ENCODE data around the gene ST7L. TPM values are rescaled to one million over a fixed set of nuclear protein-coding genes. Genes with fewer than 3 reads are reported as not detected.

Gene ST7L
- total RNA-seq, 1 donor from 2014 or later, result 16.7 TPM

GRCh38 chr1:112502826-112503225, 116.1 kb downstream of the ST7L start:
- intact Hi-C loops (cut with DNase I), result no loop called here
- TF ChIP-seq POLR2AphosphoS5 (IDR thresholded peaks at IDR 0.05; ENCODE audit: insufficient read depth in 1 of 2, low read depth in 1 of 2) (no peak), POLR2A (IDR thresholded peaks at IDR 0.05) (no peak), CTCF (IDR thresholded peaks at IDR 0.05) (no peak)
- H3K27me3 ChIP-seq, result no peaks in the 10 kb centered on the region
- peak overlapping the region in 1 of 2 donors; percentile 67 for H3K4me3 ChIP-seq
- H3K9me3 ChIP-seq, result no peaks in the 10 kb centered on the region
- DNase-seq (ENCODE audit: extremely low spot score in 2 of 2), result no peak
- peaks cover 28% of the 10 kb centered on the region for H3K4me1 ChIP-seq
- peak overlapping the region; percentile 75 for H3K27ac ChIP-seq
- H3K36me3 ChIP-seq, result no peaks in the 10 kb centered on the region

GRCh38 chr1:112501810-112502641, 116.9 kb downstream of the ST7L start:
- H3K9me3 ChIP-seq, result no peaks in the 10 kb centered on the region
- TF ChIP-seq POLR2A (IDR thresholded peaks at IDR 0.05) (no peak), CTCF (IDR thresholded peaks at IDR 0.05) (peak; percentile 2 to 65 (median 59)), POLR2AphosphoS5 (IDR thresholded peaks at IDR 0.05; ENCODE audit: insufficient read depth in 1 of 2, low read depth in 1 of 2) (peak; percentile 27 to 72)
- no peaks in the 10 kb centered on the region for H3K36me3 ChIP-seq
- peaks cover 24% of the 10 kb centered on the region for H3K4me1 ChIP-seq
- no peaks in the 10 kb centered on the region for H3K27me3 ChIP-seq
- H3K27ac ChIP-seq, result peak overlapping the region; percentile 75
- peak overlapping the region; percentile 44 to 67 for H3K4me3 ChIP-seq
- intact Hi-C loops (cut with DNase I), result no loop called here
- no peak for DNase-seq (ENCODE audit: extremely low spot score in 2 of 2)

GRCh38 chr1:112496290-112496689, 122.7 kb downstream of the ST7L start:
- no peak overlapping the region for H3K27ac ChIP-seq
- no peaks in the 10 kb centered on the region for H3K4me1 ChIP-seq
- no peaks in the 10 kb centered on the region for H3K9me3 ChIP-seq
- DNase-seq (ENCODE audit: extremely low spot score in 2 of 2), result no peak
- no peaks in the 10 kb centered on the region for H3K36me3 ChIP-seq
- no peak overlapping the region for H3K4me3 ChIP-seq
- no peaks in the 10 kb centered on the region for H3K27me3 ChIP-seq
- intact Hi-C loops (cut with DNase I), result no loop called here
- no peak for TF ChIP-seq POLR2AphosphoS5 (IDR thresholded peaks at IDR 0.05; ENCODE audit: insufficient read depth in 1 of 2, low read depth in 1 of 2)
- no peak for TF ChIP-seq POLR2A (IDR thresholded peaks at IDR 0.05)
- no peak for TF ChIP-seq CTCF (IDR thresholded peaks at IDR 0.05)

- intact Hi-C loops (cut with DNase I), result no loop called here
- TF ChIP-seq POLR2AphosphoS5 (IDR thresholded peaks at IDR 0.05; ENCODE audit: insufficient read depth in 1 of 2, low read depth in 1 of 2), result no peak
- no peak for TF ChIP-seq CTCF (IDR thresholded peaks at IDR 0.05)
- TF ChIP-seq POLR2A (IDR thresholded peaks at IDR 0.05), result no peak
- Histone ChIP-seq H3K4me1 (no peaks in the 10 kb centered on the region), H3K9me3 (no peaks in the 10 kb centered on the region), H3K27me3 (no peaks in the 10 kb centered on the region), H3K36me3 (no peaks in the 10 kb centered on the region), H3K4me3 (no peak overlapping the region), H3K27ac (no peak overlapping the region)
- no peak for DNase-seq (ENCODE audit: extremely low spot score in 2 of 2)
These were observed 125.6 kb downstream of the ST7L start for GRCh38 chr1:112493351-112493750.

- Histone ChIP-seq H3K36me3 (no peaks in the 10 kb centered on the region), H3K27ac (no peak overlapping the region), H3K4me1 (no peaks in the 10 kb centered on the region), H3K9me3 (no peaks in the 10 kb centered on the region), H3K4me3 (no peak overlapping the region), H3K27me3 (no peaks in the 10 kb centered on the region)
- intact Hi-C loops (cut with DNase I), result no loop called here
- TF ChIP-seq POLR2AphosphoS5 (IDR thresholded peaks at IDR 0.05; ENCODE audit: insufficient read depth in 1 of 2, low read depth in 1 of 2) (no peak), POLR2A (IDR thresholded peaks at IDR 0.05) (no peak), CTCF (IDR thresholded peaks at IDR 0.05) (no peak)
- no peak for DNase-seq (ENCODE audit: extremely low spot score in 2 of 2)
These were observed 126.9 kb downstream of the ST7L start for GRCh38 chr1:112492076-112492475.
